ENCODE results near the gene ANKRD44. TPM values are rescaled to one million over a fixed set of nuclear protein-coding genes. Genes with fewer than 3 reads are reported as not detected.
A peak's percentile ranks its signal among the peaks of the same experiment; 100 is the strongest.
"Not testable (repeated sequence)": the region's sequence is repeated elsewhere in the genome, so short reads cannot be mapped to it uniquely, and the experiment has no call there.

ANKRD44 gene
- total RNA-seq, 1 donor from 2014 or later = 35.4 TPM

DNA sequence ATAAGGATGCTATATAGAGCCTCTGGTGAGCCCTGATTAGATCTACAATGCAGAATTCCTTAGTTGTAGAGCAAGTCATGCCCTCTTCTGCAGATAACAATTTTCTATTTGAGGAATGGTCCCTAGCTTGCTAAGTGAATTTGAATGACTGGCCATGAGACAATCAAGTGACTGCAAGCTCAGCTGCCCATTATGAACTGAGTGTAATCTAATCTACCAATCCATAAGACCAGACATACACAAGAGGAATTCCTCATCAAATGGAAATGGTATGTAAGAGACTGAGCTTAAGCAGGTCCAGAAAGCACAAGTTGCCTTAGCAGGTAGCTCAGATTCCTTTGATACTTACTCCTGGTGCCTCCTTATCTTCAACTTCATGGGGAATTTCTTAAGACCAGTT is 4.8 kb upstream of the ANKRD44 start:
- no peak for DNase-seq

DNA sequence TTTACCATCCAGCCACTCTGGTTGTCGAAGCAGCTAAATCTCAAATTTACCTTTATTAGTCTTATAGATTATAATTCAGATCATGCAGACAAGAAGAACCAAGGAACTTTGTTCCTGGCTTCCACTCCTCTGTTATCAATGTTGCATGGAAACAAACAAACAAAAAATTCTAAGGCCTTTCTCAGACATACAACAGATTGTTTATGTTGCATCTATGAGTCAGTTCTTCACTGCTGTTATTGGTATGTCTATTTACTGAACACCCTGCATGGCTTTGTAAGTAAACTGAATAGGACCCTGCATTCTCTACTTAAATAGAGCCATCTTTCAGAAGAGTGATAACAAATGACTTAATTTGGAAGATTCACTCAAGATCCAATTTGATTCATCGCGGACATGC is 1.6 kb upstream of the ANKRD44 start:
- no peak for DNase-seq

DNA sequence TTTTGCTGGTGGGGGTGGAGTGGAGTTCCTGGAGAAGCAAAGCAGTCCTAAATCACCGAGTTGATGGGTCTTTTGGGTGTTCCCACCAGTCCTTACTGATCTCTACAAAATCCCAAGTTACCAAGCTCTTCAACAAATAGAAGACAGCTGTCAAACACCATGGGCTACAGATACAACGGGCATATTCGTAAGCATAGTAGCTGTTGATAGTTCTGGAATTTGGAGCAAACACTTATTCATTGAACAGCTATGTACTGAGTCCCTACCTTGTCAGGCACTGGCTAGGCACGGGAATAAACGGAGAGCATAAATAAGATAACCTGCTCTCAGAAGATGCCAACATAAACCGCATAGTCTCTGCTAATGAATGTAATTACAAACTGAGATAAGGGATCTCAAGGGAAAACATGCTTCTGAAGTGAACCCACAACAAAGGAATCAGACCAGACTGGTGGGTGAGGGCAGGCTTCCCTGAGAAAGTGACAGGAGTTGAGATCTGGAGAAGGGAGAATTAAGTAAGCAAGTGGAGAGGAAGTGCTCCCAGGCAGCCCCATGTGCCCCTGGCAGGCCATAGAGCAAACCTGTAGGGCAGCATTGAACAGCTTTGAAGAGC is 947 bp upstream of the ANKRD44 start:
- no peak for DNase-seq

DNA sequence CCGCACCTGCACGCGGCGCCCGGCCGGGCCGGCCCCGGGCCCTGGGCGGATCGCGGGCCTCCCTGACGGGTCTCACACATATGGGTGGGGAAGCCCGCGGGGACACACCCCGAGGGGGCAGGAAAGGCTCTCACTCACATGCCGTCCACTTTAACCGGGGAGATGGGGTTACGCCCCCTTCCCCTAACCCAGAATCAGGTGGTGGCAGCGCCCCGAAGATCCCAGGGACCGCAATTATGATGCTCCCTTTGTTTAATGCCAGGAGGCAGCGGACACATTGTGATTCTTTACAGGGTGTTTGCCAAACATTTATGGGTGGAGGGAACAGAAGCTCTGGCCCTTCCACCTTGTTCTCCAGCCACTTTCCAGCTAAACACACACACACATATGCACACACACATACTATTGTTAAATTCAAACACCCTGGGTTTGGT is 424 bp upstream of the ANKRD44 start:
- DNase-seq = peak; percentile 20

DNA sequence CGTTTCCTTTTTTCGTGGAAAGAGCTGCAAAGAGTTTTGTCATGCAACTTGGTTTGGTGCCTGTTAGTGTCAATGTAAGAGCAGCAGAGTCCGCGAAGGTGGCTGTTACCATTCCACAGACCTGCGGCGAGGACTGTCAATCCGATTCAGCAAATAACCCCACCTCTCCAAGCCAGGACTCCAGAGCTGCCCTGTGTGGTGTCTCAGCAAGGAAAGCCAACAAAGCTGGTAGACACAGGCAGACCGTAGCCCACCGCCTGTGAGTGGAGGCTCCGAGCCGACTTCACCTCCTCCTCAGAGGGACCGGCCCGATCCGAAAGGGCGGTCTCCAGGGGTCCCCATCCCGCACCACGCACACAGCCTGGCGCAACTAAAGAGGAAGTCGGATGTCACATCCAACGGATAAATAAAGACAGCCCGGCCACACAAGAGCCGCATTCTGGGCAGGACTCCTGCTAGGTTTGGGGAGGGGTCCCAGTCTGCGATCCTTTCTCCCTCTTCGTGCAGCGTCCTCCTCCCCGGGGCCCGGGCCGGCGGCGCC is 819 bp downstream of the ANKRD44 start:
- no peak for DNase-seq

DNA sequence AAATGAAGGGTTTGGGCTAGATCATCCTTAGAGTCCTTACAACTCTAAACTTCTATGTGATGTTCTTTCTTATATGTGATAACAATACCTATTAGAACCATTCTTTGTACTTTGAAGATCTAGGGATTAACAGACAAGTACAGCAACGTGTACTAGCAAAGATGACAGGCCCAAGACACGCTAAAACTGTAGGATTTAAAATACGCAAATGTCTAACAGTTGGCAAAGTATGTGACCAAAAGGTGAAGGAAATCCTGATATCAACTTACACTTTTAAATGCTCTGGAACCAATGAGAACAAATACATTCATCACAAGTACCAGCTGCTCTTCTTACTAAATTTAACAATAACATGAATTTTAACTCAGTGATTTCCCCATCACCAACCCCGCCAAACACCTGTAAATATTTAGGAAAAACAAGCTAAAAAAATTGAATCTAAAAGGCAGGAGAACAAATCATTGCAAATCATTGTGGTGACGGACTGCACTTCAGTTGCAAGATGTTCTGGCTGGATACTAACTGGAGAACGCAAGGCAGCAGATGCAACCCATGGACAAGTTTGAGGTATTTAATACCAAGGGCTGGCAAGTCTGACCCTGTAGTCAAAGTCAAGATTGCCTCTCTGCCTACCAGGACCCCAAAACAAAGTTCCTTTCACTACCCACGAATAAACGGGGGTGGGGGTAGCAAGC is 1.4 kb downstream of the ANKRD44 start:
- DNase-seq = peak; percentile 47

DNA sequence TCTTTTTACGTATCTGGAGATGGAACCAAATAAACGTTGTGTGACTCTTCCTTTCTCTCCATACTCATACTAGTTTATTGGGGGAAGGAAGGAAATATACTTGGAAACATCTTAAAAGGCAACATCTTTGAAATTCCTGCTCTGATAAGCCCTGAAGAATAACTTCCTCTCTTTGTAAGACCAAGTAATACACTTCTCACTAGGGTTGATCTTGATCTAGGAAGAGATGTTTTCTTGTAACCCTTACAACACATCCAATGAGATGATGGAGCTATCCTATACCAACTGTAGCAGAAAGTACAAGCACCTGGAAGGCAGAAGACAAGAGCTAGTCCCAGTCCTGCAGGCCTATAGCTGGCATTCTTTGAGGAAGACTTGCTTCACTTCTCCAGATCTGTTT is 2.0 kb downstream of the ANKRD44 start:
- DNase-seq = no peak

DNA sequence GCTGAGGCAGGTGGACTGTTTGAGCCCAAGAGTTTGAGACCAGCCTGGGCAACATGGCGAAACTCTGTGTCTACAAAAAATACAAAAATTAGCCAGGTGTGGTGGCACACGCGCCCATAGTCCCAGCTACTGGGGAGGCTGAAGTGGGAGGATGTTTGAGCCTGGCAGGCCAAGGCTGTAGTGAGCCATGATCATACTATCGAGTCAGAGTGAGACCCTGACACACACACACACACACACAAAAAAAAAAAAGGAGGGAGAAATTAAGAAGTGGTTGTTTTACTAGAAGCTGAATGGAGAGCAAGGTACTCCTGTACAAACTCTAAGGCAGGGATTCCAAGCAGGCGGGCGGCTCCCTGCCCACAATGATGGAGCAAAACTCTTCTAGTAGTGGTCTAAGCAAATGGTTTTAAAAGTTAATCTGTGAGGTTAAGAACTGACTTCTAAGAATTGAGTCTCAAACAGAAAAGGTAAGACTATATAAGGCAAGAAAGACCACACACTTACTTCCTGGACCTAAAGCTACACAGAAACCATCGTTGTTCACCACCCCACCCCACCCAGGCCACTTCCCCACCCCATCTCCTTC is 2.6 kb downstream of the ANKRD44 start:
- no peak for DNase-seq

DNA sequence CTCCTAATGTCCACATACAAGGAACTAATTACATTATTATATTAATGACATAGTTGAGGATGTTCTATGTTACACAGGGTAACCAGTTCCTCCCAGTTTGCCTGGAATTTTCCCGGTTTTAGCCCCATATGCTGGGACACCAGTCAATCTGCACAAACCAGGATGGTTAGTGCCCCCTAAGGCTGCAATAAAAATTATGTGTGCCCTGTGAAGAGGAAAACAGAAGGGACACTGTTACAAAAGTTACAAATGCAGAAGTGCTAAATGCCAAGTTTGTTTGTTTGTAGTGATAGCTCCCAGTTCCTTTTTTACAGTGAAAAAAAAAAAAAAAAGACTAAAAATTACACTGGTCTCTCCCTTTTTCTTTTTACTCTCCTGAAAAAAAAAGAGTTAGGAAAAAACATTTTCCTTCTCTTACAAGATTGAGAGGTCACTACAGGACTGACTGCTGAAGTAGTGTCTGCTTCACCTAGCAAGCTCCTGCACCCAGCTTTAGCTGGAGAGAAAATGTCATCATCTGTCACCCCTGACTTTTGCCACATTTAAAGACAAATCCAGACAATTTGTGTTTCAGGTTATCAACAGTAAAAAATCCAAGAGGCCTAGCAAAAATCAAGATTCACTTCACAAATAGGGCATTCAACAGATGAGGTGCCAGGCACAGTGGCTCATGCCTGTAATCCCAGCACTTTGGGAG is 3.2 kb downstream of the ANKRD44 start:
- DNase-seq = no peak

DNA sequence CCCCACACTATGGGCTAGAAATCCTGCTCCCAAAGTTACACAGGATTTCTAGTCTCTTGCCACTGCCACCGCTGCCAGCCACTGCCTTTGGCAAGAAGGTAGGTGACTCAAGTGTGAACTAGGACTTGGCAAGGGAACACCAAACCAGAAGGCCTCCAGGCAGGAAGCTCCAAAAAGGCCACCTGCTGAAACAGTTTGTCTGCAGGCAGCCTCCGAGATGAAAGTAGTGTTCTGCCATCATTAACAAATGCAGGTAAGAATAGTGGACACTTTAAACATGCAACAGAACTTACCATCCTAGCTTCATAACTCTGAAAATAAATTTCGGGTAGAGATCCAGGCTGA is 3.9 kb downstream of the ANKRD44 start:
- DNase-seq = no peak

DNA sequence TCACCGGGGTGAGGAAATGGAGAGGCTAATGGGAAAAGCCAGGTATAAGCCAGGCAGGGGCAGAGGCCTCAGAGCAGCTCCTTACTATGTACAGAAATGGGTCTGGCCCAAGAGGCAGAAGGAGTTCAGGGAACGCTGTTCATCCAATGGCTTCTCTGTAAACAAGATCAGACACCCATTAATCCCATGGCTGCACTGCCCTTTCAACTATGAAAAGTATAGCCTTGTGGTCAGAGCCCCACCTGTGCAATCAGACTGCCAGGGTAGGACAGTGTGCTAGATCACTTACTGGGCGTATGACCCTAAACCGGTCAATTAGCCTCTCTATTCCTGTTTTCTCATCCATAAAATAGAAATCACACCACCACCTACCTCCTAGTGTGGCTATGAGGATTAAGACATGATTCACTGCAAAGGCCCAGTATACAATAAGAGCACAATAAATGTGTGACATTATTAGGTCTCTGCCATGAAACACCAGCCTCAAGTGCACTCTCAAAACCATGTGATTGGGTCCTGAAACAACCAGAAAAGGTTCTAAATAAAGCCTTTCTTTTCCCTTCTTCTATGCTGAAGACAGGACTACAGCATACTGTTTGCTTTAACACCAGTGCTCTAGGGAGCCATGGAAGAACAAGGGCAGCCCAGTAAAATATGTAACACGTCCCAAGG is 4.4 kb downstream of the ANKRD44 start:
- DNase-seq = no peak

DNA sequence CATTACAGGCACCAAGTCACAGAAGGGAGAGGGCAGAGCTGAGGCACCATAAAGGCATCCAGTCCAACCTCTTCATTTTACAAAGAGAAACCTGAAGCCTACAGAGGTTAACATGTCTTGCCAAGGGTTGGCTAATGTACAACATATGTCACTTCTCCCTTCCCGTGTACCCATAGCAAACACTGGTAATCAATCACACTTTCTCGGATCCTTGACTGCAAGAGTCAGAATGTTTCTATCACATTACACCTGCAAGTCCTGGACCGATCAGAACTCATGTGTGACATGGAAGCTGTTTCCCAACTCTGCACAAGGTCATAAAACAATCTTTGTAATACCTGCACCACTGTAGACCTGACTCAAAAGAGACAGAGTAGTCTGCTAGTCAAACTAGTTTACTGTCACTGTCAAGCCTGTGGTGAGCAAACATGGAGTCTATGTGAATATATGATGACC is 6.0 kb downstream of the ANKRD44 start:
- DNase-seq = no peak

DNA sequence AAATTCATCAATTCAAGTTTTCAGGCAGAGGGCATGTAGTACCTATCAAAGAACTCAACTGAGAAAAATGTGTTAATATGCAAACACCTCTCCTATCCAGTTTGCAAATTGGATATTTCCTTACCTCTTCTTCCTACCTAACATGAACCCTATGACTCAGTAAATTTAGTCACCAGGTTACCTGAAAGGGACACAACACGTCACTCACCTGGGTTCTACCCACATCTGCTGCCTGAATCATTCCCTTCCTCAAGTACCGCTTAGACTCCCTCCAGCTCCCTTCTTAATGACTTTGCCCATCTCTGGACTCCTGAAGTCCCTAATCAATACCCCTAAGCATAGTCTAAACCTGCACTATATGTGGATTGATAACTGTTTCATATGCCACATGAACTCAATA is 10.4 kb downstream of the ANKRD44 start:
- no peak for DNase-seq

DNA sequence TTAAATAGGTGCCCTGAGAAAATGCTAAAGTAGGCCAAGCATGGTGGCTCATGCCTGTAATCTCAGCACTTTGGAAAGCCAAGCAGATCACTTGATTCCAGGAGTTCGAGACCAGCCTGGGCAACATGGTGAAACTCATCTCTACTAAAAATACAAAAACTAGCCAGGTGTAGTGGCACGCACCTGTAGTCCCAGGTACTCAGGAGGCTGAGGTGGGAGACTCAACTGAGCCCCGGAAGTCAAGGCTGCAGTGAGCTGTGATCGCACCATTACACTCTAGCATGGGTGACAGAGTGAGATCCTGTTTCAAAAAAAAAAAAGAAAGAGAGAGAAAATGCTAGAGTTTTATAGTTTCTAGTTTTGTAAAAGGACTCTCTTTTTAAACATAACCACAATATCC is 12.0 kb downstream of the ANKRD44 start:
- DNase-seq = no peak

DNA sequence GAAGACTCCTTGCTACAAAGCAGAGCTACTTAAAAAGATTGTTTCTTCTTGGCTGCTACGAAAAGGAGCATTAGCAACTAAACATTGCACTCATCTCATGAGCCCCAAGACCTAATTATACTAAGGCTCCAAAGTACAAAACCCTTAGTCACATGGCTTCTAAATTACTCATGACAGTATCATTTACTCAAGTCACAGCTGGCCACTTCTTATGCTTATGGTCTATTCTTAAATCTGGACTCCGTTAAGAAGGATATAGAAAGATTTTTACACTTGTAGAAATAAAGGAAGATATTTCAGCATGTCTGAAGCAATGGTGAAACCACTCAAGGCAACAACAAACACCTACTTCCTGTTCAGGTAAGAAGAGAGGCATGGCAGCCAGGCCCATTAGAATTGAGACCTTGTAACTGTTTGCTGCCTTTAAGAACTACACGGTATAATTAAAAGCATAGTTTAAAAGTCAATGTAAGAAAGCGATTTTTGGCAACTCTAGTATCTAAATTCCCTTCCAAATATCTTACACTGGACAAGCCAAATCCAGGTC is 12.7 kb downstream of the ANKRD44 start:
- DNase-seq = no peak

DNA sequence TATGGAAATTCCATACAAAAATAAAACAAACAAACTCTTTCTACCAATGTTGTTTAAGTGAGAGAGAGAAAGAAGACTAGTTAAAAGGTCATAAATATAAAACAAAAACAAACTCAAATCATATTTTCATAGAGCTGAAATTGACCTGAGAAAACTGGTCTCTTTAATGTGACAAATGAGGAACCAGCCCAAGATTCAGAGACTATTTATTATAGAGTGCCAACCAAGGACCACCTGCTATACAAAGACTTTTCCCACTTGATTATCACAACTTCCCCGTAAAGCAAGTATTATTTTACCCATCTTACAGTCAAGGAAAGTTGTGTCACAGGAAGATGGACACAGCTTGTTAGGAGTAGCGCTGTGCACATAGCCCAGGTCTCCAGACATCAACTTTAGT is 13.3 kb downstream of the ANKRD44 start:
- no peak for DNase-seq

DNA sequence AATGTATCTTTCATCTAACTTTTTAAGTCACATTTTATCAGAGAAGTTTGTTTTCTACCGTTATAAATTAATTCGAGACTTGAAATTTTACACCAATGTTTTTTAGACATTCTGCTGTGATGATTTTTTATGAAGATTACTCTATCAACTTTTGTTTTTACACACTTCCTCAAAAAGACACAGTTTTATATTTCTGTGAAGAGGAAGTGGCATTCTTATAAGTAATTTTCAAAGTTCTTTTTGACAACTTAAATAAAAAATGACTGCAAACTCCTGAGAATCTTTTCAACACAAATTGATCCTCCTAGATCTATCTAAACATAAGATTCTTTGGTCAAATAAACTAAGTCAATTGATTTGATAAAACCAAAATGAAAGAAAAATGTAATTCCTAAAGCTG is 13.7 kb downstream of the ANKRD44 start:
- DNase-seq = no peak

DNA sequence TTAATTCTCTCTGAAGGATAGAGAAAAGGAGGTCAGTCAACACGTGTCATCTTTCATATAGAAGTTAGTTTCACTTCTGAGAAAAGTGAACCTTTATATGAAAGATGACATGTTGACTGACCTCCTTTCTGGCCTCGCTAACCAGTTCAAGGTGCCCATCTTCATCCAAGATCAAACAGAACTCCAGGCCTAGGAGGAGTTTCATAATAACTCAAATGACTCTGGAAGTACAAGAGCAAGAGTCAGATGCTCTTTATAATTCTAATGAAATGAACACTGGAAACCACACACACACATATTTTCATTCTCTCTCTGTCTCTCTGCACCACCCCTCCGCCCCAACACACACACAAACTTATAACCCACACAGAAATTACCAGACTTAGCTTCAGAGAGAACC is 16.3 kb downstream of the ANKRD44 start:
- DNase-seq = no peak

DNA sequence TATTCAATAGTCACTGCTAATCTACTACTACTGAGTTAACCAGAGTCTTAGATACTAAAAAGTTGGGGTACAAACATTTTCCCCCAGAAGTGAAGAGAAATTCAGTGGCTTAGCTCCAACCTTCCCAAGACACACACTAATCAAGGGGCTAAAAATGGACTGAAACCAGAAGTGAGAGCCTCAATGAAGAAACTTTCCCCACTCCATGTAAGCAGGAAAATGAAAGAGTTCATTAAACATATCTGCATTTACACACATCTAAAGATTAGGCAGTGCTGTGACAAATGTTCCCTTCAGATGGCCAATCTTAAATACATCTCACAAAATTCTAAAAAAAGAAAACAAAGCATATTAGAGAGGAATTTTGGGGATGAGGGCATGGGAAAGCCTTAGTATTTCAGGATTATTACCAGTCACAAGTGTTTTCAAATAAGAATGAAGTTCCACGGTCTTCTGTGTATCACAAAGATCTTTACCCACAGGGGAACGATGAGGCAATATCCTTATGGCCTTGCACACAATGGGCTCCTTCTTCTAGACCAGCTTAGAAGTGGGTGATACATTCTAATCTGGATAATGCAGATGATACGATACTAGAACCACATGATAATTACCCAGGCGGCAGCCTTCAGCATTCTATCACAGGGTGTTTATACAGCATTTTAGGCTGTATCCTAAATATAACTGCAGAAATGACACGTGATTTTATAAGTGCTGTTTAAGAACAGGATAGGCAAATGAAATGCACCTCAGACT is 17.1 kb downstream of the ANKRD44 start:
- DNase-seq = no peak

DNA sequence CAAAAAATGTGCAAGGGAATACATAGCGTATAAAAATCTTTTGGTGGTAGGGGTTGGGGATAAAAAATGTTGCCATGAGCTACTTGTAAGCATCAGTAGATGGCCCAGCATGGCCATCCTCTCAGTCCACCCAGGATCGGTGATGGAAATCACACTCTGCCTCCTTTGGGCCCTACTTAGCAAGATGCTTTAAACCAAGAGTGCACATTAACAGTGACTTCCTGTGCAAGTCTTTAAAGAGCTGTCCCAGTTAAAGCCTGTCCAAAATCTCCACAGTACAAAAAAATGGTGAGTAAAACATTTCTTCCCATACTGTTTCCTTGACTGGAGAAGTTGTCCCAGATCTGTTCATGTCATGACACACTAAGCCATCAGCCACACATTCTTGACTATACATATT is 18.0 kb downstream of the ANKRD44 start:
- DNase-seq = no peak

DNA sequence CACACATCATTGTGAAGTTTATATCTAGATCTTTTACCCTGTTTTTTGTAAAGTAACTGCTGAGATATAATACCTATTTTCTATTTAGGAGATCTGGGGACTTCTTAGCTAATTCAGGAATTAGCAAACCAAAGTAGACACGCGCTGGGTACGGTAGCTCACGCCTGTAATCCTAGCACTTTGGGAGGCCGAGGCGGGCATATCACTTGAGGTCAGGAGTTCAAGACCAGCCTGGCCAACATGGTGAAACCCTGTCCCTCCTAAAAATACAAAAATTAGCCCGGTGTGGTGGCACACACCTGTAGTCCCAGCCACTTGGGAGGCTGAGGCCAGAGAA is 23.0 kb downstream of the ANKRD44 start:
- DNase-seq = not testable (repeated sequence)
